ENCODE results near the gene CDAN1.

DNA sequence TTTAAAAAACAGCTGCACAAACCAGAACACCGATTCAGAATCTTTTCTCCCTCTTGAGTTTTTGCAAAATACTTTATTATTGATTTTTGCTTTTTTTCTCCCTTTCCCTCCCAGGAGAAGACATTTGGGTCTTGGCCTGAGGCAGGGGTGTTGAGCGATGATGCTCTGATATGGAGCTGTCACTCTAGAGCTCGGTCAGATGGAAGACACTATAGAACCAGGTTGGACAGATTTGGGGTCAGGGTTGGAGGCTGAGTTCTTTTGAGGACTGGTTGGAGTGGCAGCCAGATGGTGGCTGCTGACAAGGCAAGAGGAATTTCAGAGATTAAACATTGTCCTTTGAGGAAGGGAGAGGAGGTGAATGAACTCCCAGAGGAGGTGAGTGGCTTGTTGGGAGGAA, 16.9 kb downstream of the CDAN1 start:
- TF ChIP-seq BHLHE40 (IDR thresholded peaks at IDR 0.05; ENCODE audit: borderline replicate concordance in 1 of 2, low read depth in 2 of 2, low read length in 1 of 2) (no peak), POLR2A (IDR thresholded peaks at IDR 0.05; ENCODE audit: low read depth, low read length) (no peak), ZSCAN29 (IDR thresholded peaks at IDR 0.05) (no peak), TCF12 (IDR thresholded peaks at IDR 0.05; ENCODE audit: low read depth, low read length) (no peak)

Data from GM12878 (cell line).